ENCODE results near the gene DDB1. TPM values are rescaled to one million over a fixed set of nuclear protein-coding genes. Genes with fewer than 3 reads are reported as not detected.

DDB1 gene
- total and polyA plus RNA-seq, 9 of the 15 experiments (the other 6 are each of a cell fraction or from before 2014, with no cell fraction given): 172 to 361 (median 266) TPM

- TF ChIP-seq TFAP4 (CRISPR knock-in tag; IDR thresholded peaks at IDR 0.05; ENCODE audit: borderline replicate concordance): peak; percentile 89
- peak; percentile 79; the same call in 1 of the 2 replicates for TF ChIP-seq NR2C2 (CRISPR knock-in tag; IDR thresholded peaks at IDR 0.05)
- TF ChIP-seq NR2C2 (tag; IDR thresholded peaks at IDR 0.05): peak; percentile 71; the same call in 1 of the 2 replicates
- TF ChIP-seq GABPB1 (CRISPR knock-in tag; IDR thresholded peaks at IDR 0.05): peak; percentile 72
- peak; percentile 62 for TF ChIP-seq SOX6 (IDR thresholded peaks at IDR 0.05)
- TF ChIP-seq PKNOX1 (IDR thresholded peaks at IDR 0.05): 0 out of 2 replicates have a peak, but pooled peaks have one; percentile 42
- no peak for TF ChIP-seq MED1 (CRISPR knock-in tag; IDR thresholded peaks at IDR 0.05; ENCODE audit: borderline replicate concordance)
- no peak for TF ChIP-seq NFE2L1 (tag; IDR thresholded peaks at IDR 0.05; ENCODE audit: borderline replicate concordance, low read depth)
- no peak for TF ChIP-seq PYGO2 (tag; IDR thresholded peaks at IDR 0.05)
- 0 out of 2 replicates have a peak, but pooled peaks have one; percentile 42 for TF ChIP-seq ZNF766 (CRISPR knock-in tag; conservative IDR thresholded peaks at IDR 0.05)
- peak; percentile 75; the same call in 1 of the 2 replicates for TF ChIP-seq ETS1 (conservative IDR thresholded peaks at IDR 0.05; ENCODE audit: control insufficient read depth, low read depth, low read length)
- 0 out of 2 replicates have a peak, but pooled peaks have one; percentile 10 for TF ChIP-seq ZBTB2 (IDR thresholded peaks at IDR 0.05)
- TF ChIP-seq POLR2H (tag; IDR thresholded peaks at IDR 0.05; ENCODE audit: low read depth): no peak; the same call in 1 of the 2 replicates
- no peak for TF ChIP-seq POLR3A (IDR thresholded peaks at IDR 0.05; ENCODE audit: borderline replicate concordance, extremely low read depth, insufficient read depth, insufficient read length)
- TF ChIP-seq CAMTA2 (CRISPR knock-in tag; conservative IDR thresholded peaks at IDR 0.05): no peak
- no peak for TF ChIP-seq ZNF655 (CRISPR knock-in tag; IDR thresholded peaks at IDR 0.05)
- TF ChIP-seq DDX20 (tag; IDR thresholded peaks at IDR 0.05; ENCODE audit: low read depth): no peak
- peak; percentile 100 for TF ChIP-seq RBFOX2 (IDR thresholded peaks at IDR 0.05; ENCODE audit: low read depth, low read length)
- 0 out of 2 replicates have a peak, but pooled peaks have one; percentile 23 for TF ChIP-seq TRIM28 (IDR thresholded peaks at IDR 0.05)
- peak; percentile 87 for TF ChIP-seq ZBTB7A (IDR thresholded peaks at IDR 0.05; ENCODE audit: borderline replicate concordance, control insufficient read depth, low read depth, low read length)
Measured at GRCh38 chr11:61332797-61333549, at the start of gene DDB1, which contains the start of gene TKFC (continued).
